ENCODE results near the gene CSNK2A1.
A peak's percentile ranks its signal among the peaks of the same experiment; 100 is the strongest.
"Not testable (repeated sequence)": the region's sequence is repeated elsewhere in the genome, so short reads cannot be mapped to it uniquely, and the experiment has no call there.

Gene CSNK2A1

DNA sequence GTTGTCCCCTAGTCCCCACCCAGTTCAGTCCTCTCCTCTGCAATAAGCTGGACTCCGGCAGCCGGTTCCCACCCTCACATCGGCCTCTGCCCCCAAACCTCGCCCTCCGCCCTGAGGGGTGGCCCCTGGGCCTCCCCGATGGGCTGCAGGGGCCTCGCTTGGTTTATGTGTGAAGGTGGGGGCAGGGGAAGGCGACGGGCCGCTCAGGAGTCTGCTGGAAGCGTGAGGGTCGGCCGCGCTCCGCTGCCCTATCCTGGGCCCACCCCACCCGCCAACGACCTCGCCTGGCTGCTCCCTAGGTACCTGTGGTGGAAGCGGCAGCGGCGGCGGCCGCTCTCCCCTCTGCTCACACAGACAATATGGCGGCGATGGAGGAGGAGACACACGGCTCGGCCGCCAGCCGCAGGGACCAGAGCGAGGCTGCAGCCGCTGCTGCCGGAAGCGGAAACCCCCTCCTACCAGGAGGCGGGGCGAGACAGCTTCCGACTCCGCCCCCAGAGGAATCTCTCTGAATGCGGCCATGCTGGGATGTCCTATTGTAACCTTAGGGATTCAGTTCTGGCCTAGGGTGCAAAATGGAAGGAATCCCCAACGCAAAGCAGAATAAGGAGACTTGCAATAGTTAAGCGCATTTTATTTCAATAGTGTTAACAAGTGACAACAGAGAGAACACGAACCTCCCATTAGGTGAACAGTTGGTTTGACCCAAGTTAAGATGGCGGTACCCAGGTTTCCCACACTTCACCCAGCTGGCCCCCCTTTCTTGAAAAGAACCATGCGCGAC is at the start of gene CSNK2A1:
CSNK2A1 (minus strand) TSS at position 422 of the 784 bp plus-strand sequence. CDS start 35,239 bp downstream, outside the sequence.
- DNase-seq: peak; percentile 97 to 98

DNA sequence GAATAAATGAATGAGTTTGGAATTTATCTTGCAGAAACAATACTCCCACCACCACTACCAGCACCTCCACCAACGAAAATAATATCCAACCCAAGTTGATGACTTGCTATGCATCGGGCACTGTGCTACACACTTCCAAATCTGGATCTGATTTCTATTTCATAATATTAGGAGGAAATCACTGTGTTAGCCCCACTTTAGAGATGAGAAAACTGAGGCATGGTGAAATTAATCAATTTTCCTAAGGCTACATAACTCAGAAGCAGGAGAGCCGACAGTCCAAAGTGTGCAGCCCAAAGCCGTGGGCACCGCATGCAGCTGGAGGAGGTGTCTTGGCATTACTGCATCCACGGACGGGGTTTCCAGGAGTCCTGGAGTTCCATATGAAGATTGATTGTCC is 48.9 kb upstream of the CSNK2A1 start:
- DNase-seq: no peak

GRCh38 chr20:591941-592340 is 48.4 kb upstream of the CSNK2A1 start:
- DNase-seq: no peak

- no peak for DNase-seq
These were observed 45.5 kb upstream of the CSNK2A1 start for GRCh38 chr20:588932-589672.

- no peak for DNase-seq
These were observed 44.9 kb upstream of the CSNK2A1 start for GRCh38 chr20:588476-588875.

DNA sequence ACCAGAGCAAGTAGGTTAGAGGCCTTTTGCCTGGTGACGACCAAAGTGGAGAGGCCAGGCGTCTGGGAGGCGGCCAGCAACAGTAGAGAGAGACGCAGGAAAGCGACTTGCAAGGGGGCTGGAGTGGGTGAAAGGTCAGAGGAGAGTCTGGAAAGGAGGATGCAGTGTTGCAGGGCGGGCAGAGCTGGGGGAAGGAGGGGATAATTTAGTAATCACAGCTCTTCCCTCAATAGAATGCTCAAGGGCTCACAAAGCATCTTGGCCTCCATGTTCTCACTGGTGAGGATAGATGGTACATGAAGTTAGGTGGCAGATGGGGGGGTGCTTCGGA is 41.3 kb upstream of the CSNK2A1 start:
- no peak for DNase-seq

DNA sequence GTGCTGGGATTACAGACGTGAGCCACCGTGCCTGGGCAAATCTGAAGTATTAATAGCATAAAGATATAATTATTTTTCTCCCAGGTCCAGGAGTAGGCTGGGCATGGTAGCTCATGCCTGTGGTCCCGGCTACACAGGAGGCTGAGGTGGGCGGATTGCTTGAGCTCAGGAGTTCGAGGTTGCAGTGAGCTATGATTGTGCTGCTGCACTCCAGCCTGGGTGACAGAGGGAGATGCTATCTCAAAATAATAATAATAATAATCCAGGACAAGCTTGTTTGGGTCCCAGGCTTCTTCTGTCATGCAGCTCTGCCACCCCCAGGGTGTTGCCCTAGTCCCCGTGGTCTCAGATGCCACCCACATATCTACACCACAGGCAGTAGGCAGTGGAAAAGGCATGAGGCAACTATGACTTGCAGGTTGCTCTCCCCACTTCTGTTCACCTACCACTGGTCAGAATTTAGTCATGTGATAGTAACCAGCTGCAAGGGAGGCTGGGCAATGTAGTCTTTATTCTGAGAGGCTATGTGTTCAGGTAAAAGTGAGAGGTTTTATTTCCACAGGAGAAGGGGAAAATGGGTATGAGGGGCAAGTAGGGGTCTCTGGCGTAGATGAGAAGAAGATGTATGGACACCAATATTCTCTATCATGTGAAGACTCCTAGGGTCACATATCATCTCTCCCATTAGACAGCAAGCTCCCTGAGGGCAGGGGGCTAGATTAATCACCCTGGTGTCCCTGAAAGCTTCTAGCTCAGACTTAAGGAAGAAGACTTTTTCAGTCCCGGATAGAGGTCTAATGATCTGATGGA is 40.8 kb upstream of the CSNK2A1 start:
- DNase-seq: no peak

DNA sequence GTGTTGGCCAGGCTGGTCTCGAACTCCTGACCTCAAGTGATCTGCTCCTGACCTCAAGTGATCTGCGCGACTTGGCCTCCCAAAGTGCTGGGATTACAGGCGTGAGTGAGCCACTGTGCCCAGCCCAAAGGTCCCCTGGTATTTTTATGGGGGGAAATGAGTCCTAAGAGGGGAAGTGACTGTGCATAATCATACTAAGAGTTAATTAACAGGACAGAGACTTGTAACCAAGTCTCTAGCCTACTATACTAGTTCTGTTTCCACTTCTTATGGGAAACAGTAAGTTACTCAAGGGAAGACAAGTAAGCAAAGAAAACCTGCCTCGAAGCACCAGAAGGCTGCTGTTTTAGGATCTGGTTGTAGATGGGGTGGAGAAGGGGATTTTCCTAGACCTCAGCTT is 38.6 kb upstream of the CSNK2A1 start:
- DNase-seq: no peak

- not testable (repeated sequence) for DNase-seq
These were observed 35.5 kb upstream of the CSNK2A1 start for GRCh38 chr20:578940-579690.

- no peak for DNase-seq
These were observed 33.7 kb upstream of the CSNK2A1 start for GRCh38 chr20:577167-577791.

- DNase-seq: no peak
These were observed 32.6 kb upstream of the CSNK2A1 start for GRCh38 chr20:576156-576555.

GRCh38 chr20:575230-575629 is 31.6 kb upstream of the CSNK2A1 start:
- DNase-seq: no peak

DNA sequence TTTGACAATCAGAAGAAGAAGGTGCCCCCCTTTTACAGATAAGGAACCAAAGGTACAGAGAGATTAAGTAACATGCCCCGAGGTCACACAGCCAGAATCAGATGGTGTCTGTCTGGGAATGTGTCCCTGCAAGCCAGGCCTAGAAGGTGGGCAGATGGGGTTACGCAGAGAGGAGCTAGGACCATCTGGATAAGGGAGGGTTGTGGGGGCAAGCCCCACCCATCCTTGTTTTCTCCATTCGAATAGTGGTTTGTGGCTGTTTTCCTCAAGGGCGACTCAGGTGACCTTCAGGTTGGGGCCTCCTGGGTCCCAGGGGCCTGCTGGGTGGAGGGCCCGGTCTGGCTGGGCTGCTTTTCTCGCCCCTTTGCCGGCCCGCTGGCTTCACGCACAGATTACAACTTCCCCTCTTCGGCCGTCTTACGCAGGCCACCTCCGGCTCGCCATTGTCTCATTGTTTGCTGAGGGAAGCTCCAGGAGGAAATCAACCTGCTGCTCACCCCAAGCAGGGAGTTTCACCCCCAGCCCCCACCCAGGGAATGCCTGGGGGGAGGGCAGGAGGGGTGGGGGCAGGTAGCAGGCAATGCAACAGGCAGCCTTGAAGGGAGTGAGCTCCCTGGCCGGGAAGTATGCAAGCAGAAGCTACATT is 30.8 kb upstream of the CSNK2A1 start:
- DNase-seq: no peak

- no peak for DNase-seq
These were observed 30.1 kb upstream of the CSNK2A1 start for GRCh38 chr20:573414-574296.

- DNase-seq: no peak
These were observed 29.1 kb upstream of the CSNK2A1 start for GRCh38 chr20:572727-573126.

DNA sequence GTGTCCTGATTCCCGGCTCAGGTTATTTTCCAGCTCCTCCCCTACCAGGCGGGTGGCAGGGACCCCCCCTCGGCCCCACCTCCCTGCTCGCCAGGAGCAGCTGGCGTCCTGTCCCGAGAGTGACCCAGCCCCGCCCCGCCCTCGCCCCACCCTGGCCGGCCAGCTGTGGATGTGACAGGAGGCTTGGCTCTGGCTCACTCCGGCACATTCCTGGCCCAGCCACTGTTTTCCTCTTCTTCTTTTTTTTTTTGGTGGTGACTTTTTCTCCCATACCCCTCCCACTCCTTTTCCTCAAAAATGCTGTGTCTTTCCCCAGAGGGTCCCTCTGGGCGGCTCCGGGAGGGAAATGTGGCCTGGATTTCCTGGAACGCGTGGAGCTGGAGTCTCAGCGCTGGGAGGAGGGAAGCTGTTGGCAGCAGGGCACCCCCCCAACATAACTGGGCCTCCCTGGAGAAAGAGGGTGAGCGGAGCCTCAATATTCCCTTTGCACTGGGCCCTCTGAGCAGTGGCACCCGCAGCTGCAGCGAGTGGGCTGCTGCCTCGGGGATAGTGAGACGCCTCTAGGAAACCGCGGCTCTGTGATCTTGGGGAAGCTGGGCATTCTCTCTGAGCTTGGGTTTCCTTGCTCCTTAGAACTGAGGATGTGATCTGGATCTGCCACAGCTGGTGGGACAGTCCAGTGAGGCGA is 28.3 kb upstream of the CSNK2A1 start:
- DNase-seq: no peak

DNA sequence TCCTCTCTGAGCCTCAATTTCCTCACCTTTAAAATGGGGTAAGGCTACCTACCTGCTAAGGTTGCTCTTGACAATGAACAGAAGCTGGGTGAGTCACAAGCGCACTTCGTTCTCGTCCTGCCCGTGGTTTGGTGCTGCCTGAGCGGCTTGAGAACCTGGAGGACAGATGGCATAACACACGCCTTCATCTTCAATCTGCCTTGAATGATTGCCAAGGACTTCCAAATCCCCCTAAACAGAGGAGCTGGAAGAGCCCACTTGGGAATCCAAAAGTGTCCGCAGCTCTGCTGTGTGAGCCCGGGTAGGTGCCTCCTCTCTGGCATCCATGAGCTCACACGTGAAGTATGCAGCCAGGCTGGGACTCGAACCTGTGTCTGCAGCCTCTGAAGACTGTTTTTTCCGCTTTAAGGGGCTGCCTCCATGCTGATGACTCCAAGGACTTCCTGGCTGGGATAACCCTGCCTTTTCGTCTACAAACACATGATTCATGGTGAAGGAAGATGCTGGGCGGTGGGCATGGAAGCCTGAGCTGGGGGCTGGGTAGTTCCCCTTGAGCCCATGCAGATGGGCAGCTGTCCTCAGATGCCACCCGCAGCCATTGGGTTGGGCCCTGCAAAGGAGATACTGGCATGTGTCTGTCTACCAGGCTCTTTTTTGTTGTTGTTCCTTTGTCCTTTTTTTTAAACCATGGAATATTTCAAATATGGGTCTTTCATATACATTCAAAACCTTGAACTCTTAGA is 25.3 kb upstream of the CSNK2A1 start:
- no peak for DNase-seq

DNA sequence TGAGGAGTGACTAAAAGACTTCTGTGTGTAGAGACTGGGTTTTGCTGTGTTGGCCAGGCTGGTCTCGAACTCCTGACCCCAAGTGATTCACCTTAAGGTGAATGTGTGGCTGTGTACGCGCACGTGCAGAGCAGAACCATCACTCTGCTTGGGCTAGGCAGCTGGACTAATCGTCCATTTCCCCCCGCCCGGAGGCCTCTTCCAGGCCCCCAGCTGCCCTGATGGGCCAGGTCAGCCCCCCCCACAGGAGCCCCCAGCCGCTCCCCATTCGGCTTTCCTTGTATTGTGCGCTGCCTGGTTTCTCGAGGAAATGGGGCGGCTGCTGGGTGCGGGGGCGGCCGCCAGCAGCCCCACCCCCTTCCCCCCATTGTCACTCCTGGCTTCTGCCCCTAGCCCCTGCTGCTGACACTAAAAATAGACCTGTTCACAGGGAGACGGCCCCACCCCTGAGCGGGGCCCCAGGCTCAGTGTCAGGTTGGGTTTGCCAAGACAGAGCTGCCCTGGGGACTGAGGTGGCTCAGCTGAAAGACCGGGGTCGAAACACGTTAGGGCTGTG is 24.6 kb upstream of the CSNK2A1 start:
- no peak for DNase-seq

GRCh38 chr20:564192-564591 is 20.6 kb upstream of the CSNK2A1 start:
- DNase-seq: no peak

All from CD4-positive, alpha-beta T cell treated with Interleukin-4 for 1 hour (primary cell).